Sigmoid colon (tissue), 7 donors: ENCODE results near the gene SUMO2. TPM values are rescaled to one million over a fixed set of nuclear protein-coding genes. Genes with fewer than 3 reads are reported as not detected.
"Not testable (repeated sequence)": the region's sequence is repeated elsewhere in the genome, so short reads cannot be mapped to it uniquely, and the experiment has no call there.

Experiments
- DNase-seq: peaks from one replicate; pipeline ENCODE4 v3.0.0-alpha.2; 2019
- H3K27ac ChIP-seq, 4 donors: fragments of 200-600 bp; sonication (generic); one replicate each; pipeline ENCODE4 v1.5.1; 2016 to 2019; ENCODE audit warnings: mild to moderate bottlenecking in 1 of 4
- H3K27me3 ChIP-seq, 3 donors: fragments of 200-600 bp; sonication (generic); one replicate each; pipeline ENCODE4 v1.5.1; 2019; ENCODE audit warnings: mild to moderate bottlenecking in 1 of 3
- H3K36me3 ChIP-seq, 4 donors: fragments of 200-600 bp; sonication (generic); one replicate each; pipeline ENCODE4 v1.5.1; 2016 to 2019
- H3K4me1 ChIP-seq, 4 donors: fragments of 200-600 bp; sonication (generic); one replicate each; pipeline ENCODE4 v1.5.1; 2017 to 2019
- H3K4me3 ChIP-seq, 4 donors: fragments of 200-600 bp; sonication (generic); one replicate each; pipeline ENCODE4 v1.5.1; 2017 to 2019; ENCODE audit warnings: mild to moderate bottlenecking in 2 of 4, moderate library complexity in 1 of 4
- H3K9me3 ChIP-seq, 4 donors: fragments of 200-600 bp in 3 of 4; sonication (generic) in 3 of 4; one replicate each; pipeline versions ENCODE4 v1.5.1 to v1.6.1; 2013 to 2019
- CTCF ChIP-seq, 4 experiments: fragments of 450-650 bp in 3 of 4; fragments of 200-600 bp in 1 of 4; IDR thresholded peaks; one replicate each; pipeline ENCODE4 v1.5.1; 2016 to 2019; ENCODE audit warnings: antibody characterized with exemption in 4 of 4, mild to moderate bottlenecking in 3 of 4, moderate library complexity in 2 of 4
- EP300 ChIP-seq, 4 donors: sonication (generic); formaldehyde crosslinking; IDR thresholded peaks; one replicate each; pipeline ENCODE4 v1.6.1; 2017; ENCODE audit warnings: antibody characterized with exemption in 4 of 4
- POLR2A ChIP-seq, 2 donors: fragments of 450-650 bp; IDR thresholded peaks; one replicate each; pipeline ENCODE4 v1.6.1; 2016; ENCODE audit warnings: antibody characterized with exemption in 2 of 2, mild to moderate bottlenecking in 2 of 2, moderate library complexity in 2 of 2
- POLR2AphosphoS5 ChIP-seq, 4 donors: sonication (generic); formaldehyde crosslinking; IDR thresholded peaks; one replicate each; pipeline ENCODE4 v1.6.1; 2017; ENCODE audit warnings: antibody characterized with exemption in 4 of 4
- WGBS, 2 donors: extraction: QIAGEN DNeasy Blood & Tissue Kit; methylation state at CpG; one replicate each; pipeline ENCODE4 v1.1.7; 2013; 5-methylcytosine and 5-hydroxymethylcytosine counted together
- intact Hi-C: fragments of 100-400 bp; cut with DNase I; formaldehyde crosslinking; loops from one replicate; pipeline ENCODE4 v1.15.1; 2023
- polyA plus RNA-seq, 3 donors: library from polyadenylated mRNA; stranded (reverse); fragments of 200-250 nt; gene quantifications; one replicate each; pipeline ENCODE4 v1.2.3, GENCODE V29; 2013
- total RNA-seq, 4 donors: library from RNA; depleted of rRNA; stranded (reverse); fragments of >200 nt; gene quantifications; one replicate each; pipeline ENCODE4 v1.1.0, GENCODE V29; 2016
- donor health status: healthy with polysubstance abuse.
- donor health status: Bipolar disorder and iron deficiency.
- donor health status: healthy.

SUMO2 gene
- total and polyA plus RNA-seq, 7 donors = 63.0 to 130 (median 97.4) TPM

DNA sequence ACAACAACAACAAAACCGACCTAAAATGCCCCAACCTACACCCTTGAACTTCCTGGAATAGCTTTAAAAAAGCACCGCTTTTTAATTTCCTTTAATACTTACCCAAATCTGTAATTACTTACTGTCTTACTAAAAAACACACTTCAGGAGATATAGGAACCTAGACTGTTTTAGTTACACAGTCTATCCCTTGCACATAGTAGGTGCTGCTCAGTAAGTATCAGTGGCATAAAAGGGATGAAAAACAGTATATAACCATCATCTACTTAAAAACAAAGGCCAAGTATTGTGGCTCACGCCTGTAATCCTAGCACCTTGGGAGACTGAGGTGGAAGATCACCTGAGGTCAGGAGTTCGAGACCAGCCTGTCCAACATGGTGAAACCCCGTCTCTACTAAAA is 6.1 kb downstream of the SUMO2 start:
- Histone ChIP-seq H3K4me3 (no peak overlapping the region), H3K9me3 (no peaks in the 10 kb centered on the region), H3K4me1 (peaks cover 0 to 33% (median 23%) of the 10 kb centered on the region in 4 donors), H3K27ac (no peak overlapping the region), H3K27me3 (no peaks in the 10 kb centered on the region), H3K36me3 (peaks cover 25 to 76% (median 46%) of the 10 kb centered on the region in 4 donors)
- no peak for DNase-seq
- WGBS, 2 donors = 83 to 89% methylated on average over 5 of the region's 5 CpGs
- TF ChIP-seq EP300 (IDR thresholded peaks at IDR 0.05) (no peak), CTCF (IDR thresholded peaks at IDR 0.05) (no peak), POLR2AphosphoS5 (IDR thresholded peaks at IDR 0.05) (no peak), POLR2A (IDR thresholded peaks at IDR 0.05) (no peak)
- intact Hi-C loops = no loop called here

DNA sequence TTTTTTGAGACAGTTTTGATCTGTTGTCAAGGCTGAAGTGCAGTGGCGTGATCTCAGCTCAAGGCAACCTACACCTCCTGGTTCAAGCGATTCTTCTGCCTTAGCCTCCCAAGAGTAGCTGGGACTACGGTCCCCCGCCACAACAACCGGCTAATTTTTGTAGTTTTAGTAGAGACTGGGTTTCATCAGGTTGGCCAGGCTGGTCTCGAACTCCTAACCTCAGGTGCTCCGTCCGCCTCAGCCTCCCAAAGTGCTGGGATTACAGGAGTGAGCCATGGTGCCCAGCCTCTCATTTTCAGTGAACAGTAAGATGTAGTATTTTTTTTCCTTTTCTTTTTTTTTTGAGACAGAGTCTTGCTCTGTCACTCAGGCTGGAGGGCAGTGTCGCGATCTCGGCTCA is 7.8 kb downstream of the SUMO2 start:
- TF ChIP-seq POLR2AphosphoS5 (IDR thresholded peaks at IDR 0.05) (no peak), POLR2A (IDR thresholded peaks at IDR 0.05) (no peak), EP300 (IDR thresholded peaks at IDR 0.05) (no peak), CTCF (IDR thresholded peaks at IDR 0.05) (no peak)
- WGBS, 2 donors = 95% methylated on average over 11 of the region's 11 CpGs
- H3K9me3 ChIP-seq = no peaks in the 10 kb centered on the region
- peaks cover 25 to 88% (median 45%) of the 10 kb centered on the region in 4 donors for H3K36me3 ChIP-seq
- H3K27ac ChIP-seq = no peak overlapping the region
- intact Hi-C loops = no loop called here
- no peak for DNase-seq
- no peaks in the 10 kb centered on the region for H3K27me3 ChIP-seq
- H3K4me3 ChIP-seq = no peak overlapping the region
- peaks cover 0 to 31% (median 9%) of the 10 kb centered on the region in 4 donors for H3K4me1 ChIP-seq

- peaks cover 0 to 17% (median 2%) of the 10 kb centered on the region in 4 donors for H3K4me1 ChIP-seq
- intact Hi-C loops = no loop called here
- no peaks in the 10 kb centered on the region for H3K27me3 ChIP-seq
- 86 to 89% methylated on average over 4 of the region's 4 CpGs for WGBS, 2 donors
- DNase-seq = no peak
- TF ChIP-seq EP300 (IDR thresholded peaks at IDR 0.05) (no peak), POLR2A (IDR thresholded peaks at IDR 0.05) (no peak), CTCF (IDR thresholded peaks at IDR 0.05) (no peak), POLR2AphosphoS5 (IDR thresholded peaks at IDR 0.05) (no peak)
- no peak overlapping the region for H3K27ac ChIP-seq
- no peaks in the 10 kb centered on the region for H3K9me3 ChIP-seq
- H3K4me3 ChIP-seq = no peak overlapping the region
- peaks cover 25 to 87% (median 45%) of the 10 kb centered on the region in 4 donors for H3K36me3 ChIP-seq
Measured at GRCh38 chr17:75173526-75173925, 9.2 kb downstream of the SUMO2 start.

DNA sequence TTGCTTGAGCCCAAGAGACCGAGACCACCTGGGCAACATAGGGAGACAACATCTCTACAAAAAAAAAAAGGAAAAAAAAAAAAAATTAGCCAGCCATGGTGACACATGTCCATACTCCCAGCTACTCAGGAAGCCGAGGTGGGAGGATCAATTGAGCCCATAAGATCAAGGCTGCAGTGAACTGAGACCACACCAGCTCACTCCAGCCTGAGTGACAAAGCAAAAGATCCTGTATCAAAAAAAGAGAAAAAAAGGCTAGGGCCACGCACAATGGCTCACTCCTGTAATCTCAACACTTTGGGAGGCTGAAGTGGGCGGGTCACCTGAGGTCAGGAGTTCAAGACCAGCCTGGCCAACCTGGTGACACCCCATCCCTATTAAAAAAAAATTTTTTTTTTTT is 13.8 kb downstream of the SUMO2 start:
- peak; percentile 26 for DNase-seq
- 87 to 90% methylated on average over 4 of the region's 4 CpGs for WGBS, 2 donors
- no peak for TF ChIP-seq POLR2A (IDR thresholded peaks at IDR 0.05)
- TF ChIP-seq POLR2AphosphoS5 (IDR thresholded peaks at IDR 0.05) = no peak
- no peak for TF ChIP-seq CTCF (IDR thresholded peaks at IDR 0.05)
- TF ChIP-seq EP300 (IDR thresholded peaks at IDR 0.05) = no peak
- H3K27me3 ChIP-seq = no peaks in the 10 kb centered on the region
- no peak overlapping the region for H3K27ac ChIP-seq
- peaks cover 0 to 16% (median 2%) of the 10 kb centered on the region in 4 donors for H3K4me1 ChIP-seq
- H3K36me3 ChIP-seq = peaks cover 19 to 89% (median 32%) of the 10 kb centered on the region in 4 donors
- H3K9me3 ChIP-seq = no peaks in the 10 kb centered on the region
- intact Hi-C loops = no loop called here
- H3K4me3 ChIP-seq = no peak overlapping the region

- H3K27me3 ChIP-seq, intact Hi-C loops, H3K4me1 ChIP-seq, DNase-seq, H3K4me3 ChIP-seq, H3K9me3 ChIP-seq, H3K27ac ChIP-seq: not testable (repeated sequence)
- peaks cover 4 to 57% (median 19%) of the 10 kb centered on the region in 4 donors for H3K36me3 ChIP-seq
- 95 to 97% methylated on average over 15 of the region's 15 CpGs for WGBS, 2 donors
Measured at GRCh38 chr17:75164606-75165005, 18.2 kb downstream of the SUMO2 start.
